ENCODE data around the gene HRG.

The HRG gene

GRCh38 chr3:186724911-186725310 lies 59.1 kb downstream of the HRG start:
- no peak for DNase-seq (ENCODE audit: low read depth in 2 of 2)
